ENCODE measurements around the gene STK39.
A peak's percentile ranks its signal among the peaks of the same experiment; 100 is the strongest.

Gene STK39

DNA sequence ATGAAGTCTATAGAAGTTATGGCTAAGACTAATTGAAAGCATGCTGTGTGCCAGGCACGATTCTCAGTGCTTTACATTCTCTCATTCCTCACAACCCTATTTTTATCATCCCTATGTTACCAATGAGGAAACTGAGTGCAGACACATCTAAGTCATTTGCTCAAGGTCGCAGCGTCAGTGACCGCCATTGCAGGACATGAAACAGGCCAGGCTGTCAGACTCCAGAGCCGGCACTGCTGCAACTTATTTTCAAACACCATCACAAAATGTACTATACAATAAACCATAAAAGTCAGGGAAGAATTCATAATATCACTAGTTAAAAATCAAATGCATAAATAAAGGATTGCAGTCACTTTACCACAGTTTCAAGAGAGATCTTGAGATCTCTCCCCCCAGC is 5.6 kb downstream of the STK39 start:
- no peak for DNase-seq

DNA sequence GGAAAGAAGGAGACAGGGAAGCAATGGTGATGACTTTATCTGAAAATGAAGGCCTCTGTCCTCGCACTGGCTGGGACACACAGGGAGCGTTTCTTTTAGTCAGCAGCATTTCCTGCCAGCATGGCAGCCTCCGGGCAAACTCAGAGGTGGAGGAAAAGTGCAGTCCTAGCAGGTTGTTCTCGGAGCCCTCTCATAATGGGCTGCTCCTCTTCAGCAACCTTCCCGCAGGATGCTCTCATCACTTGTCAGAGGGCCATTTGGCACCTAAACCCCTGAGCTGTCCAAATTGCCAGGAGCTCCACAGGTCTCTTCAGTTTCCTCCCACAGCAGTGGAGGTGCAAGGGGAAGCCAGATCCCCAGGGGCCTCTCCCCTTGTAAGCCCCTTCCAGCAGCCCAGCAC is 6.2 kb downstream of the STK39 start:
- DNase-seq: no peak

DNA sequence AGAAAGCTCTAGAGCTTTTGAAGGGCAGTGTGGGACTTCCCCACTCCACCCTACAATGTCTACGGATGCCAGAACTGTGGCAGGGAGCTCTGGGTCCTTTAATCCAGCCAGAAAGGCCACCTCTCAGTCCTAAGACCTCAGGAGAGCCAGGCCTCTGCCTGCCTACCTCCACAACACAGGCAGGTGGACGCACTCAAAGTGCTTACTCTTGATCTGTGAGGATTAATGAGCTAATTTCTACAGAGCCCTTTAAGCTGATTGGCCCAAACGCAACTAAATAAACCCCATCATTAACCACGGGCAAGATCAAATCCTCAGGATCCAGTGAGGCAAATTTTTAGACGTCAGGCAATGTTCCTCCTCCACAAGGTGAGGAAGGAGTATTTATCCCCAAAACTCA is 8.1 kb downstream of the STK39 start:
- no peak for DNase-seq

DNA sequence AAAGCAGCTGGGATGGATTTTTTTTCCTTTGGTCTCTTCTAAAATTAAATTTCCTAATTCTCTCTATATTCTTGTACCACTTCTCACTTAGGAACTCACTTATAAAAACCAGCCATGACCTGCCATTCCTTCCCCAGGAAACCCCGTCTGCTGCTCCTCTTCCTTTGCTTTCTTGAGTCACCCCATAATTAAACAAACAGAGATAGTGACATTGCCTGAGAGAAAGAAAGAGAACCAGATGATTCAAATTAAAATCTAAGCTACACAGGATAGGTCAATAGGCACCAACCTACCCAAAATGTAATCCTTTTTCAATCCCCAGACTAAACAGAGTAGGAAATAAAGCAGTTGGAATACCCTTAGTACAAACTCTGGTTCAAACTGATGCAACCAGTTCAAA is 9.7 kb downstream of the STK39 start:
- no peak for DNase-seq

DNA sequence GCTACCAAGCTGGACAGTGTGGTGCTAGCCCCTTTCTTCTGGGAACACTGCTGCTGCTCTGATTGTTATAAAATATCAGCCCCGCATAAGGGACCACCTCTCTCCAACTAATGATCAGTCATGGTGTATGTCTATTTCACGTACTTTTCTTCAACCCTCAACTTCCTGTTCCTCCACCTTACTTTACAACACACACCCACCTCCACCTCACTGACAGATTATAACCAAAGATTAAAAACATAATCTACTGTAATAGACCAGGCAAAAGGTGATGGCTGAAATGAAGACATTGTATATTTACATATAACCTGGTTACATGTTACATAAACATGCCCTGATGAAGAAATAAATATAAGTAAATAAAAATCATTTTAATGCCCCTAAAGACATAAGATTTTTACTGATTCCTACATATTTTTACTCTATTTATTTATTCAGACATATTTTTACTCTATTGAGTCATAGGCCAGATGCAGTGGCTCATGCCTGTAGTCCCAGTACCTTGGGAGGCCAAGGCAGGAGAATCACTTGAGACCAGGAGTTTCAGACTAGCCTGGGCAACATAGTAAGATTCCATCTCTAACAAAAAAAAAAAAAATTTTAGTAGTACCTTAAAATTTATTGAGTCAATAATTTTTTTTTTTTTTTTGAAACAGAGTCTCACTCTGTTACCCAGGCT is 12.8 kb downstream of the STK39 start:
- DNase-seq: no peak

DNA sequence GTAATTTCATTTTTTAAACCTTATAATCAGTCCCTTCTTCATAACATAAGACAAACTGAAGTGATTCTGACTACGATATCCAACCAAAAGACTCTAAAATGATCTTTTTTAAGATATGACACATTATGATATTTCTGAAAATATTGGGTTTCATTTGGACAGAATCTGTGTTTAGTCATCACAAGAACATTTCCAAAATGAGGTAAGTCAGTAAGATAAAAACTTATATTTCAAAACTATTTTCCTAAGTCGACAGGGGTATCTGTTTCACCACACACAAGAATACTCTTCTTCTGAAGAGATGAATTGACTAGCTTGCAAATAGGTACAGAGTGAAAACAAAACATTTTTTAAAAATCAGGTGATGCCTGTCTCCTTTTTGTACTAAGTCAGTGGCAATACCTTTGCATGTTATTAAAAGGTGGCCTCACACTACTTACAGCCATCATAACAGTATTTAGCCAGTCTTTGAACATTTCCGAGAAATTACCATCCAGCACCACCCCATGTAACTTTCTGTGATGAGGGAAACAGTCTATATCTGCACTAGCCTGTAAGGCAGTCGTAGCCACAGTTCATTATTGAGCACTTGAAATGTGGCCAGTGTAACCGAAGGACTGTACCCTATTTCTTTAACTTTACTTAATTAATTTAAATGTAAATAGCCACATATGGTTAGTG is 13.5 kb downstream of the STK39 start:
- no peak for DNase-seq

DNA sequence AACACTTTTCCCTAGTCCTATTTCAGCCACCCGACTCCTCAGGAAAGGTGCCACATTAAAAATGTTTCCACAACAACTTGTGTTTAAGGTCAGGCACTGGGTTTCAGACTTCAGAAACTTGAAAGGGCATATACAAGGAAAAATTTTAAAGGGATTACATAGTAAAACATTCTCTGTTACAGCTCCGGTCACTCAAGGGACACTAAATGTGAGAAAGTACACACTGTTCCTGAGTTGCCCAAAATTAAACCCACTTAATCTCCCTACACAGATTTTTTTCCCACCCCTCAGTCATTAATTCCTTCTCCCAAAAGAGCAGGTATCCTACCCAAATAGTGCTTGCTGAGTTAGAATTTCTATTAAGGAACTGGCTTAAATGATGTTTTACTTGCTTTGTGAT is 14.2 kb downstream of the STK39 start:
- DNase-seq: no peak

DNA sequence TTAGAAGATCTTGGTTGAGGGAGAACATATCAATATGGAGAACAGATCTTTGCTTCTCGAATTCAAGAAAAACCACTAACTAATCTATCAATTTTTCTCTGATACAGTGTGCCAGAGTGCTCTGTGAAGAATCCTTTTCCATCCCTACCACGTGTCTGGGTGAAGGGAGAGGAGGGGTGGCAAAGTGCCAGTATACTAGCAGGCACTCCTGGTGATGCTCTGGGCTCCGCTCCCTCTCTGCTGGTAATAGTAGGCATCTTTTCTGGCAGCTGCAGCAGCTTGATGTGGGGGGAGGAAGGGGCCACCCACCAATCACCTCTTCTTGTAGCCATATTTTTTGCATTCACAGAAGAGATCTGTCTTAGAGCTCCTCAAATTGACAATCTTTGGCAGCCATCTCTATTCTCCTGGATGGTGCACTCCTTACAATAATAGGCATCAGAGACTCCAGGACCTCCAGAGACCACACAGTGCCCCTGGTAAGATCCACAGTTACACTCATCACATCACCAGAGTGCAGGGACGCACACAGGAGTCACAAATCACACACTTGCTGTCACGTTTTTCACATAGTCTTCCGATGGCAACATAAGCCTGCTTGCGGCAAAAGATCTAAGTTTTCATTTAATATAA is 15.7 kb downstream of the STK39 start:
- peak; percentile 14 for DNase-seq

DNA sequence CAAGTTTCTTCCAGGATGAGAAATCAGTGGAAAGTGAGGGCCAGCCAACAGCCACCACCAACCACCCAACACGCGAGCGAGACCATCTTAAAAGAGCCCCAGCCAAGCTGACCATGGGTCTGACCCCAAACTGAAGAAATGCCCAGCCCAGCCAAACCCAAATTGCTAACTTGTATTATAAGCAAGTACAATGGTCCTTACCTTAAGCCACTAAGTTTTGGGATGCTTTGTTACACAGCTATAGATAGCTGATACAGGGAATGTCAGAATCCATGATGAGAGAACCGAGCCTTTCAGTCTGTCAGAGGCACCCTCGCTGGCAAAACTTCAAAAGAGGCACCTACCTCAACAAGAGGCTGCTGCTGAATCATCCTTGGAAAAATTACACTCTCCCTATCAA is 17.0 kb downstream of the STK39 start:
- no peak for DNase-seq

DNA sequence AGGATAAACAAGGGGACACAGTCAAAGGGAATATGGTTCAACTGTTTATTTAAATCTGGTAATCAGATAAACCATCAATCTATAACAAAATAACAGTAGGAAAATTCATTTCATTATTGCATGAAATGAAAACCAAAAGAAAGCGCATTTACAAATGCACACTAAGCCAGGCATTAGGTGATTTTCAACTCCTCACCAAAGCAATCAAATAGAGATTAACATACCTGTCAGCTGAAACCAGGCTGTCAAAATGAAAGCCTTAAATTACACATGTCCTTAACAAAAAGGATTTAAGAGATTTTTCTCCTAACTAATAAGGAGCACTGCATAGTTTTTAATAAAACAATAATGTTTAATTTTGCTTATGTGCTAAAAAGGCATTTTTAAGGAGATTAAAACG is 23.0 kb downstream of the STK39 start:
- no peak for DNase-seq

DNA sequence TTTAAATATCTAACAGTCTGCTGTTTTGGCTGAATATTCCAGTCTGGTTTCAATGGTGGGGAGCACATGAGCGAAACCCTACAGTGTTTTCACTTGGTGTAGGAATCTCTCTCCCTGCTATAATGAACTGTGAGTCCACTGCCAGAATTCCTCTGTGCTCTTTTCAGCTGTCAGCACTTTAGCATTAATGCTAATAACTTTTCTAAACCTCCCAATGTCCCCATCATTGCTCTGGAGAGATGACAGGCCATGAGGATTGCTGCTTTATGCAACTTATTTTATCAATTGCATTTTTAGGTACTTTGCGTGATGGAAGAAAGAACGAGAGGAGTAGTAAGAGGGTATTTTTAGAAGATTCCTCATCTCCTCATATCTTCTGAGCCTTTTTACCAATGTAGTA is 25.3 kb downstream of the STK39 start:
- no peak for DNase-seq

DNA sequence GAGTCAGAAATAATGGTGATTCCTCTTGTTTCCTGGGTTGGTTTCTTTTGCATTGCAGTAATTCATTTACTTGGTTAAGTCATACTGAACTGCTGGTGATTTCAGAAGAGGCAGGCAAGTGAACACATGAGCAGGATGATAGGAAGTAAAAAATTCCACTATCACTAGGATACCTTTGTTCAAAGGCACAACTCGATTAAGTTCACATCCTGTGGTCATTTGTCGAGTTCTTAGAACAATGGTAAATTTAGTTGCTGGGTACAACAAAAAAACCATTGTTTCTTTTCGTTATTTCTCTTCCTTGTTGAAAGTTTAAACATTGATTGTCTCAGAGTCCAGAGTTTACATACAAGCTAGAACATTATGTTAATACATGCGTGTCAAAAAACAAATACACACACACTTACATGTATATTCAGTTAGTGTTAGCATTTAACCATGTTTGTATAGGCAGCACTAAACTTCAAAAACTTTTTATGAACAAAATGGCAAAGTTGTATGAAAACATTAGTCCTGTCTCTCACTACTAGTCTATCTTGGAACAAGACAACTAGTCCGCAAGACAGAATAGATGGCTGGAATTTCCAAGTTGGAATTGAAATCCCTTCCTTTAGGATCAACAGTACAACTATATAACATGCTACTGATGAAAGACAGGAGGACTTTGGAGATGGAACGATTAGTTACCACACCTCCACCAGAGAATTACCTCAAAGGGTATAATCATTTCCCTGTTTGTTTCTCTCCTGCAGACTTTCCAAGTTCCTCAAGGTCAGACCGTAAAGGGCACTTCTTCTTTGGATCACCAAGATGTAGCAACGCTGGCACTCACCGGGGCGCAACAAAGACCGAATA is 26.2 kb downstream of the STK39 start:
- no peak for DNase-seq

DNA sequence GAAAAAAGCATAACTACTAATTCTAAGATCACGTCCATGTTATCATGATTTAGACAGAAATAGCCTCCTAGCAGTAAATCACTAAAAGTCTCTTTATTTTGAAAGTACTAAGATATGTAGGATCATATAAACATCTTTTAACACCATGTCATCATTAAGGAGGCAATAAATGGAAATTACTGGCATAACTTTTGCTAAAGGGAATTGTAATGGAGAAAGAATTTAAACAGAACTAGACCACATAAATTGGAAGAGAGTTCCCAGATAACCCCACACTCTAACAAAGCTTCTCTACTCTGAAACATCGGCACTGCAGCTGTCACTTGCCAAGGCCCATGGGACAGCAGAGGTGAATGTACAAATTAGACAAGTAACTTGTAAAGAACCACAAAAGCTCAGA is 29.5 kb downstream of the STK39 start:
- DNase-seq: no peak

DNA sequence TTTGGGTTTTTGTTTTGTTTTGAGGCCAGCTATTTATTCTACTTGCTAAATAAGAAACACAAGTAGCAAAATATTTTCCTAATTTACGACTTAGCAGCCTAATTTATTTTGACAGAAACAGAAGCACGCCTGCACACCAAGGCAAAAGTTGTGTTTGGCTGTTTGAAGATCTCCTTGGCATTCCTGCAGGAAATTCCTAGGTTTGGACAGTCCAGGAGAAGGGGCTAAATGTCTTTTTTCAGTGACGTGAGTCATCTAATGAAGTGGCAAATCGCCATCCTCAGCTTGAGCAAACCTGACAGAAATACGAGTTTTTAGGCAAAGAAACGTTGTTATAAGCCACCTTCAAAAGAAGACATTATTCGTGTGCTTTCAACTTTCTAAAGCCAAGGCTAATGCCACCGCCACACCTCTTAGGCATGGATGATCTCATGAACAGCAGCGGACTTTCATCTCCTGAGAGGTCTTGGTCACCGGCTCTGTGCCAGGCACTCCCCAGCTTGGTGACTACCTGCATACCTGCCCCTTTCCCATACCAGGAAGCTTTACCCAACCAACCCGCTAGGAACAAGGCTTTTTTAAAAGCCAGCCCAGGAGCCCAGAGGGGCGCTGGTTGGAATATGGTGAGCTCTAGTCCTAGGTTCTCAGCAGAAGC is 30.9 kb downstream of the STK39 start:
- DNase-seq: no peak

DNA sequence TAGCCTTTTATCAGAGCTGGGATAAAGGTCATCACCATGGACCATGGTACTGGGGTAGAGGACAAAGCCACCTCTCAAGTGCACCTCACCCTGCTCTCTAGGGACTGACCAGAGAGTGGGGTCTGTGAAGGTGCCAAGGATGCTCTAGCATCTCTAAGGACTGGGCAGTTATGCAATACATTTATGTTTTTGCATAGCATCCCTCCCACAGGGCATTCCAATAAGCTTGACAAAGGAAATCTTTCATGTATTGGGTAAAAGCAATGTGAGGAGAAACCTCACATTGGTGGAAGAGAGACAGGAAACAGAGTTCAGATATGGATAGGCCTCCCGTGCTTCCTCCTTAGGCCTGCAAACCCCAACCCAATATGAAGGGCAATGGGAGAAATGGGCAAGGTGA is 31.6 kb downstream of the STK39 start:
- no peak for DNase-seq

DNA sequence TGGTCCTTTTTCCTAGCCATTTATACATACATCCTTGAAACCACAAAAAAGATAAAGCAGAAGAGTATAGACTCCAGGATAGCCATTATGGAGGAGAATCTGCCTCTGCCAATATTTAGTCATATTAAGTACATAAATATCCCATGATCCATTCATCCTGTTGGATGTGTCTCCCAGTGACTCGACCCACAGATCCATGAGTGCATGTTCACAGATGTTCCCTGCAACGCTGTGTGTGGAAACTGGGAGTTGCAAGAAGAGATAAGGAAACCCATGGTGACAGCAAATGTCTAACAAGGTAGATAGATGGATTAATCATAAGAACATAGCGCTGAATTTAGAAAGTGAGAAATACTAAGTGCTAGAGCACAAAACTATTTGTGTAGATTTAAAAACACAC is 34.5 kb downstream of the STK39 start:
- no peak for DNase-seq

DNA sequence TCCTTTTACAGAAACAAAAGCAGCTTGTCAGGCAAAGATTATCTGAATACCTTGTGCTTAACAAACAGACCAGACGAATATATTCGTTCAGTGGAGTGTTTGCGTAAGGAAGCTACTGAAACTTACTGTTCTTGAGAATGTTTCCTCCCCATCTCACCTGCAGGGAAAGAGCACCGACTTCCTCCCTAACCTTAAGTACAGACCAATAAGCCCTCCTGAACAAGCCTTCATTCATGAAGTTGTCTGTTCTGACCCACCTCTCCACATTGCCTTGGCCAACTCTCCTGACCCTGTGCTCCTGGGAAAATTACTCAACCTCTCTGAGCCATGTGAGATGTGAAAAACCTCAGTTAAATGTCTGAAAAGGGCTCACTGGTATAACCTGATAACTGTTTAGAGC is 35.2 kb downstream of the STK39 start:
- DNase-seq: no peak

DNA sequence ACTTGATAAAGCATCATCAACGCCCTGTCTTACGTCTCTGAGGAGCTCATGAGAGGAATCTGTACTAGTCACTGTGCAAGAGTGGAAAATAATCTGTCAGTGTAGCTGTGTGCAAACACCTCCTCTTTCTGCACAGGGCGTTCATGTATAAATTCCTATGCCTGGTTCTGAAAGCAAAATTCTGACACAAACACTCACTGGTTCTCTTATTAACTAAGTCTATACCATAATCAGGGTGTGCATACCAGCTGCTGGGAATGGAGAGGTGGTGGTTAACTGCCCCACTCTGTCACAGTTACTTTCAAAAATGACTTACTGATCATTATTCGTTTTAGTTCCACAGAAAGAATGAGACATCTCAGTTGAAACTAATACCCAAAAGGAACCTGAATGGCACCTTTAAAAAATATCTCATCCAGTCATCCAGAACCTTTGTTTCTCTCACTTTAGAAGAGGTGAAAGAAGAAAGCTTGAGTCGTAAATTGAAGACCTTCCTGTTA is 35.7 kb downstream of the STK39 start:
- DNase-seq: no peak

DNA sequence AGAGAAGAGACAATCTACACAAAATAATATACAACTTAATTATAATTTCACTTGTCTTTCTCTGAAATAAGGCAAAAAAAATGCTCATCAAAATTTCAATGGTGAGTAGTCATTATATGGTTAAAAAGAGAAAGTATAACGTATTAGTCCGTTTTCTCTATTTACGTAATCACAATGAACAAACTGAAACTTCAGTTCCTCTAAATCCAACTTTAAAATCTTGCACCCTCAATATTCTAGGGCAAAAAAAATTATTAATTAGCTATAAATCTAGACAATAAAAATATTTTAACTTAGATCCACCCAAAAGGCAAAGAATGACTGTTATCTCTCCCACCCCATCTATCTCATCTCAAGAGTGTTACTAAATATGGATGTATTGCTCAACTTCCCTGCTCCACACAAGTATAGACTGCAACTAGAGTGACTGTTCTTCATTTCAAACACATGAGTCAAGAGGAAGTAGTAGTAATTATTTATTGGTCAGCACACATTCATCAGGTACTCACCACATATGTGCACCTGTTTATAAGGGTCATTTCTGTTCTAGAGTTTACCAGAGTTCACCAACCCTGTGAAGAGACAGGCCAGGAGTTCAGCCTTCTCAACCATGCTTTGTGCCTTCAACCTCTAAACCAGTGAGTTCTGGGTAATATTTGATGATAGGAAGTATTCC is 36.4 kb downstream of the STK39 start:
- DNase-seq: no peak

DNA sequence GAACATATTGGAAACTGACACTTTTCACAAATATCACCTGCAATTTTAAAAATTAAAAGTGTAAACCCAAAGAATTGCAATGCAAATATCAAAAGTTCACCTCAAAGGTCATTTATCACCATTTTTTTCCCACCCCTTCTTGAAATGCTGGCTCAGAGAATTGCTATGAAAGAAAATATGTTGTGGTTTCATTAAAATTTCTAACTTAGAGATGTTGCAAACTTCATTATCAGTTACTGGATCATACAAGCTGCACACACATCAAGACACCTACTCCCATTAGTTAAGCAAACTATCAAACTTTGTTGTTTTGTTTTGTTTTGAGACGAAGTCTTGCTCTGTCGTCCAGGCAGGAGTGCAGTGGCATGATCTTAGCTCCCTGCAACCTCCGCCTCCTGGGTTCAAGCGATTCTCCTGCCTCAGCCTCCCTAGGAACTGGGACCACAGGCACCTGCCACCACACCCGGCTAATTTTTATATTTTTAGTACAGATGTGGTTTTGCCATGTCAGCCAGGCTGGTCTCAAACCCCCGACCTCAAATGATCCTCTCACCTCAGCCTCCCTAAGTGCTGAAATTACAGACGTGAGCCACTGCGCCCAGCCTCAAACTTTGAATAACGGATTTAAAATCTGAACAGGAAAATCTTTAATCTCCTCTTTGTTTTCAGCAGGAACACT is 37.0 kb downstream of the STK39 start:
- no peak for DNase-seq

DNA sequence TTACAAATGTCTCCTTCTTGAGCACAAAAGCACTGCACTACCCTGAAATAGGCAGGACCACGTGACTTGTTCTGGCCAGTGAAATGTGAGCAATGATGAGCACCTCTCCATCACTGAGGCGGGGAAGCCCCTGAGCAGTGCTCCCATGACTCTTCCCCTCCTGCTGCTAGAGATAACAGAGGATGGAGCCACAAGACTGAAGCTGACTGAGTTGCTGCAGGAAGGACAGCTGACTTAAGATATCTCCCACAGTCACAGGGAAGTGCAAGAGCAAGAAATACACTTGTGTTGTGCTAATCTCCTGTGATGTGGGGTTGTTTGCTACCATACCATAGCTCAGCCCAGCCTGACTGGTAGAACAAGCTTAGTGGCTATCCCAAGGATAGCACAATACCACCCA is 38.7 kb downstream of the STK39 start:
- no peak for DNase-seq

DNA sequence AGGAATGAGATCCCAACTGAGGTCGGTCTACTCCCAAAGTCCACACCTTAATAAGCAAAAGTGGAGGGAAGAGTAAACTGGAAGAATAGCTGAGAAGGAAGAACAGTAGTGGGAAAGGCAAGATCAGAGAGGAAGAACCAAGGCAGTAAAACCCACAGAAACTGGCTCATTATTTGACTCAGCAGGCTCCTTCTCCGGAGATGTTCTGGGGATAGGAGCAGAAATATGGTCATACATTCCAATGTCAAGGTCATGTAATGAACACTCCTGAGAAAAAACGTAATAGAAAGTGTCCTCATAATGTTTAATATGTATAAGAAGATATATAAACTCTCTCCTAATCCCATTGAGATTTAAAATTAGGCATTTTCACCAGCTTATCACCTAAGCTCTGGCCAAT is 39.5 kb downstream of the STK39 start:
- no peak for DNase-seq
